MCF 10A (cell line): ENCODE results near the gene GJA5. TPM values are rescaled to one million over a fixed set of nuclear protein-coding genes. Genes with fewer than 3 reads are reported as not detected.

Source experiments
- BruUV-seq: library from RNA; stranded (reverse); fragments of 400-500 nt; replicated peaks from 2 replicates; lab custom pipeline; 2021; lab: Mats Ljungman, UMichigan
- CTCF ChIA-PET: fragments of 300-600 bp; sonication (Branson Sonifier 250); formaldehyde crosslinking; extraction: SDS; loops from one replicate; lab custom pipeline; 2021; ENCODE audit warnings: antibody characterized with exemption, inconsistent platforms; lab: Yijun Ruan, JAX
- POLR2A ChIA-PET: fragments of 300-600, 350-650 bp; sonication (Branson Sonifier 250); formaldehyde crosslinking; extraction: SDS; loops from one replicate; lab custom pipeline; 2020; ENCODE audit warnings: antibody characterized with exemption, inconsistent platforms; lab: Yijun Ruan, JAX
- DNase-seq: peaks from one replicate; pipeline ENCODE4 v3.0.0-alpha.2; 2018; ENCODE audit not compliant: unreplicated experiment
- H3K27ac Mint-ChIP-seq: one replicate; pipeline ENCODE4 v1.8.0; 2022; ENCODE audit warnings: mild to moderate bottlenecking, low read depth, mixed read lengths; ENCODE audit not compliant: unreplicated experiment
- H3K27me3 Mint-ChIP-seq: one replicate; pipeline ENCODE4 v1.8.0; 2022; ENCODE audit warnings: mixed read lengths; ENCODE audit not compliant: insufficient read depth, unreplicated experiment
- H3K36me3 Mint-ChIP-seq: one replicate; pipeline ENCODE4 v1.8.0; 2022; ENCODE audit warnings: mild to moderate bottlenecking, moderate library complexity, mixed read lengths; ENCODE audit not compliant: insufficient read depth, unreplicated experiment
- H3K4me1 Mint-ChIP-seq: one replicate; pipeline ENCODE4 v1.8.0; 2022; ENCODE audit warnings: mixed read lengths; ENCODE audit not compliant: insufficient read depth, unreplicated experiment
- H3K4me3 Mint-ChIP-seq: one replicate; pipeline ENCODE4 v1.8.0; 2022; ENCODE audit warnings: mild to moderate bottlenecking, moderate library complexity, mixed read lengths; ENCODE audit not compliant: unreplicated experiment
- H3K9me3 Mint-ChIP-seq: one replicate; pipeline ENCODE4 v1.8.0; 2022; ENCODE audit warnings: mixed read lengths; ENCODE audit not compliant: unreplicated experiment
- CTCF ChIP-seq: fragments of 200-600 bp; IDR thresholded peaks from one replicate; pipeline ENCODE4 v1.8.0; 2022; ENCODE audit warnings: antibody characterized with exemption, mild to moderate bottlenecking; ENCODE audit not compliant: unreplicated experiment
- intact Hi-C: fragments of 100-400 bp; cut with micrococcal nuclease; formaldehyde crosslinking; loops from 2 replicates; pipeline ENCODE4 v1.14.1; 2022
- total RNA-seq: library from RNA; stranded (reverse); gene quantifications from 2 replicates; pipeline ENCODE4 v1.2.3, GENCODE V29; 2022

Gene GJA5
- total RNA-seq, 1 experiment from 2014 or later = 0.28 TPM

DNA sequence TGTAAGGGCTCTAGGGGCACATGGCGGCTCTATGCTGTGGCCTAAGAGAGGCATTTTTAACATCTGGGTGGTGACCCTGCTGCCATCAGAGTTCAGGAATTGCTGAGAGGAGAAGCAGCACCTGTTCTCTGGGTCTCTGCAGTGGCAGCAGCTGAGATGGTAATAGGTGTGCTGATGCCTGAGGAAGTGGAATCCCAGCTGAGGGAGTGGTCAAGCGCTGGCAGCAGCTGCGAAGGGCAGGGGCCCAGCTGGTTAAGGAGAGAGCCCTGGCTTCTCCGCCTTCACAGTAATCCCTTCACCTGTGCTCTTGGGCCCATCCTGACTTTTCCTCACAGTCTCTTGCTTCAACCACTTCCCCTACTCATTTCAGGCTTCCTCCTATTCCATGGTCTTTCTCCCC, 39.8 kb downstream of the GJA5 start:
- BruUV-seq = no TSS peak
- no peaks in the 10 kb centered on the region for H3K9me3 Mint-ChIP-seq
- no peaks in the 10 kb centered on the region for H3K36me3 Mint-ChIP-seq
- ChIA-PET POLR2A (interaction anchor here (0.7 to 2.2 kb wide), 7 partner anchors 8 to 1670 kb away, joined by 3 to 19 read pairs (median 4); partner anchors contain the start of gene ACP6), CTCF (interaction anchor here (0.7 to 10.7 kb wide), 6 partner anchors 19 to 180 kb away, joined by 3 to 149 read pairs (median 8); no protein-coding TSS in a partner anchor)
- intact Hi-C loops = no loop called here
- H3K27ac Mint-ChIP-seq = no peak overlapping the region
- DNase-seq = no peak
- no peak for TF ChIP-seq CTCF
- H3K4me1 Mint-ChIP-seq = peaks cover 24% of the 10 kb centered on the region
- H3K4me3 Mint-ChIP-seq = no peak overlapping the region
- no peaks in the 10 kb centered on the region for H3K27me3 Mint-ChIP-seq

DNA sequence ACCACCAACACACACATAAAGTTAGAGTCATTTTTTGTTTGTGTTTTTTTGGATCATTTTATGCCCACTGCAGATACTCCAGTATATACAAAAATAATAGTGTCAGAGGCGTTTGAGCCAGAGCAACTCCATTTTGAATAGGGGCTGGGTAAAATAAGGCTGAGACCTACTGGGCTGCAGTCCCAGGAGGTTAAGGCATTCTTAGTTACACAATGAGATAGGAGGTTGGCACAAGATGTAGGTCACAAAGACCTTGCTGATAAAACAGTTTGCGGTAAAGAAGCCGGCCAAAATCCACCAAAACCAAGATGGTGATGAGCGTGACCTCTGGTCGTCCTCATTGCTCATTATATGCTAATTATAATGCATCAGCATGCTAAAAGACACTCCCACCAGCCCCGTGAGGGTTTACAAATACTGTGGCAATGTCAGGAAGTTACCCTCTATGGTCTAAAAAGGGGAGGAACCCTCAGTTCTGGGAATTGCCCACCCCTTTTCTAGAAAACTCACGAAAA, 40.6 kb downstream of the GJA5 start:
- Mint-ChIP-seq H3K27ac (no peak overlapping the region), H3K4me3 (no peak overlapping the region), H3K9me3 (no peaks in the 10 kb centered on the region), H3K27me3 (peaks cover 4% of the 10 kb centered on the region), H3K36me3 (no peaks in the 10 kb centered on the region), H3K4me1 (peaks cover 24% of the 10 kb centered on the region)
- no TSS peak for BruUV-seq
- POLR2A ChIA-PET = interaction anchor here (0.7 to 1.4 kb wide), 2 partner anchors 38 to 1671 kb away, joined by 3 to 4 read pairs; a partner anchor contains a TSS
- CTCF ChIA-PET = interaction anchor here (0.5 to 10.7 kb wide), 6 partner anchors 18 to 199 kb away, joined by 3 to 149 read pairs (median 4); no protein-coding TSS in a partner anchor
- intact Hi-C loops = no loop called here
- TF ChIP-seq CTCF = no peak
- DNase-seq = no peak

DNA sequence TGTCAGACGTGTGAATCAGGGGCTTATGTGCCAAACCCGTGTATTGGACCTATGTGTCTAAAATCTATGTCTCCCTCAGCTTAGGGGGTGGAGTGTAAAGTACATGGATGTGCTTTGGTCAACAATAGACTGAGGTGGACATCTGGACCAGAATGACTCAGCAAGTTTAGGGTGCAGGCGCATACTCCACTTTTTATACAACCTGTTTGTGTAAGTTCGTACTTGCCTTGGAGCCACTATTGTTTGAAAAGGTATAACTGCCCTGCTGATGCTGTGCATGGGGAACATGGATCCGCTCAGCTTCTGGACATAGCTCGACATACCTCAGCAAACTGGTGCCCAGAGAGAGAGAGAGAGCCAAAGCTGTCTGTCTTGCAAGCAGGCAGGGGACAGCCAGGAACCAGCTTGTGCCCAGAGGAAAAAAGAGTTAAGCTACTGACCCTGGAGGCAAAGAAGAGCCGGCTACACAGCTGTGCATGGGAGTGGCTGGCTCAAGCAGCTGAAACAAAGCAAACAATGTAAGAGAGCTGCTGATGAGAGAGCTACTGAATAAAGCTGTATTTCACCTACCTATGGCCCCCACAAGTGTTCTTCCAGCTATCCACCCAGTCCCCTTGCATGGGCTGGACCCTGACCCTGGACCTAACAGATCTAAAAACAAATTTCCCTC, 41.2 kb downstream of the GJA5 start:
- Mint-ChIP-seq H3K4me3 (no peak overlapping the region), H3K27me3 (peaks cover 10% of the 10 kb centered on the region), H3K9me3 (no peaks in the 10 kb centered on the region), H3K27ac (no peak overlapping the region), H3K4me1 (peaks cover 24% of the 10 kb centered on the region), H3K36me3 (no peaks in the 10 kb centered on the region)
- ChIA-PET CTCF (interaction anchor here (0.5 to 10.7 kb wide), 10 partner anchors 15 to 199 kb away, joined by 3 to 149 read pairs (median 4); no protein-coding TSS in a partner anchor), POLR2A (interaction anchor here (1.4 kb wide), 1 partner anchor 38 kb away, joined by 4 read pairs; no protein-coding TSS in a partner anchor)
- no TSS peak for BruUV-seq
- no peak for TF ChIP-seq CTCF
- DNase-seq = no peak
- intact Hi-C loops = no loop called here

DNA sequence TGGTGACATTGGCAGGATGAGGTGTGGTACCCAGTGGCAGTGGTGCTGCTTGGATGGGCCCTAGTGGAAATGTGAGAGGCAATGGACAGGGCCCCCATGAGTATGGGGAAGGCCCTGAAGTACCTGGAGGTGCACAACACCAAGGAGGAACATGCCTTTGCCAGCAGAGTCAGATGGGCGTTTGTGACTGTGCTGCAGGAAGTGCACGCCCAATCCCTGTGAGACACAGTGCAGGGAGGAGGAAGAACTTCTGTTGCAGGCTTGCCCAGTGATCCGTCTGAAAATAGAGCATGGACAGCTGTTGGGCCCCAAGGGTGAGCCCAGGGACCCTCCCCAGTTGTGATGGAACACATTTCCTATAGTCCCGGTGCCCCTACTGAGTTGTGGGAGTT, 42.7 kb downstream of the GJA5 start:
- no TSS peak for BruUV-seq
- no peak overlapping the region for H3K27ac Mint-ChIP-seq
- no peak overlapping the region for H3K4me3 Mint-ChIP-seq
- no peak for TF ChIP-seq CTCF
- H3K27me3 Mint-ChIP-seq = peaks cover 15% of the 10 kb centered on the region
- no peaks in the 10 kb centered on the region for H3K9me3 Mint-ChIP-seq
- POLR2A ChIA-PET = interaction anchor here (1.0 kb wide), 2 partner anchors 47 to 175 kb away, joined by 3 to 4 read pairs; partner anchors contain the start of gene ACP6
- H3K36me3 Mint-ChIP-seq = no peaks in the 10 kb centered on the region
- peaks cover 24% of the 10 kb centered on the region for H3K4me1 Mint-ChIP-seq
- intact Hi-C loops = no loop called here
- no peak for DNase-seq
- CTCF ChIA-PET = interaction anchor here (0.6 to 10.7 kb wide), 7 partner anchors 16 to 173 kb away, joined by 3 to 149 read pairs (median 4); no protein-coding TSS in a partner anchor
